NOMO-1 treated with DMSO at 0.1 percent for 48 hours (cell line): Measurements from ENCODE around the gene FAM53B.

Experiments
- DNase-seq: peaks from one replicate; lab custom pipeline; 2025; ENCODE audit not compliant: unreplicated experiment; lab: John Stamatoyannopoulos, UW

Gene FAM53B

DNA sequence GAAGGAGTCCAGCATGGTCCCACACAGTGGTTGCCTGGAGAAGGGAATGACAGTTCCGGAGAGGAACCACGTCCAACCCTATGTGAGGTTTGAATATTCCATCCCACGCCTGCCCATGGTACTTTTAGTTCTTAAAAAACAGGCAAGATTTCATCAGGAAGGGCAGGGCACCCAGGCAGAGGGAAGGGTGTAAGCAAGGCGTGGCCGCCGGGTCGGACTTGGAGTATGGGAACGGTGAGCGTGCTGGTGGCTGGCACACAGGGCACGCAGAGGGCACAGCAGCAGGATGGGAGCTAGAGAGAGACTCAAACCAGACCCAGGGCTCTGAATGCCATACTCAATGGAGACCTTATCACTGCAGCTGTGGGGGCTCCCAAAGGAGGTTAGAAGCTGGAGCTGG is 34.3 kb downstream of the FAM53B start:
- no peak for DNase-seq

DNA sequence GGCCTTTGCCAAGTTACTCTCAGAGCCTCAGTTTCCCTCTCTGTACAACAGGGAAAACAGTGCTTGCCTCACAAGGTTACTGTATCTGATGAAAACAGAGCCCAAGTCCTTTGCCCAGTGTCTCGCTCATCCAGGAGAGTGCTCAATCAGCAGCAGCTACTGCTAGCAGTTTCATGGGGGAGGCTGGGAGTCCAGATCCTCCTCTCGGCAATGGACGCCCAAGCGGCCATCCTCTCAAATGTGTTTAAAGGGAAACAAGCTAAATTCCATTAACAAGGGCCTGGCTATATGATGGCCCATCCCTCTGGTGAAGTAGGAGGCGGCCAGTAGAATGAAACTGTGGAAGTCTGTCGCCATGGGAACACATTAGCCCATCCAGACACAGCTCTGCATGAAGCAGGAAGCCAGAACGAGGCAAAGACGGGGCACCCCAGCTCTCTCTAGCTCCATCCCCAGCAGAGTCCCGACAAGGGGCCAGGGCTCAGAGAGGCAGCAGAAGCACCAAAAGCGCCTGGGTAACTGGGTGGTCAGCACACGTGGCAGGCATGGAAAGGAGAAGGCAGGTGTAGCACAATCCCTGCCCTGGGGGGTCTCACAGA is 35.2 kb downstream of the FAM53B start:
- no peak for DNase-seq

DNA sequence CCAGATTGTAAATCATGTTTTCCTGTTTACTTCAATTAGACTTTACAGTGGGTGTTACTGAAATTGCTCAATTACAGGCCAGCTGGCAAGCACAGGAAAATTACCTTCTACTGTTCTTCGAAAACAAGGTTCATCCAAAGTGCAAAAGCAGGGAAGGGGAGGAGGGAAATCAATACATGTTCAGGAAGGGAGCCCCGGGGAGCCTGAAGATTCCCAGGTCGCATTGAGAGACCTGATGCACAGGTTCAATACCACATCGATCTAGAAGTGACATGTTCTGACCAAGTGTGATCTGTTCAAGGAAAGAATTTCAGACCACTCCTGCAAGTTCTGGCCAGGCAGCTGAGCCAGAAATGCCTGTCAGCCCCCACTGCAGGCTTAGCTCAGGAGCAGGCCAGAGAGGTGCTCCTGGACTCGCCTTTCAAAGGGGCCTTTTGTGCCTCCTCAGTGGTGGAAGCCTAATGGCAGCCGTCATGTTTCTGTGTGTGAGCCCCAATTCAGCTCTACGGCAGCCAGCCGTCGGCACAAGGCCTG is 35.9 kb downstream of the FAM53B start:
- DNase-seq, result no peak

DNA sequence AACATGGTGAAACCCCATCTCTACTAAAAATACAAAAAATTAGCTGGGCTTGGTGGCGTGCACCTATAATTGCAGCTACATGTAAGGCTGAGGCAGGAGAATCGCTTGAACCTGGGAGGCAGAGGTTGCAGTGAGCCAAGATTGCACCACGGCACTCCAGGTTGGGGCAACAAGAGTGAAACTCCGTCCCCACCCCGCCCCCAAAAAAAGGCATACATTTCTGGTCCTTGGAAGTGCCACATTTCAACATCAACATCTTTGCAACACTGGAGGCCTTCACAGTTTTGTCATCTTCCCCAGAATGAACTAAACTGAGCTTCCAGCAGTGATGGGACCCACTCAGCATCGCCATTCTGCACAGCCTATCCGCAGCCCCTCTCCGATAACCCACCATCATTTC is 36.6 kb downstream of the FAM53B start:
- peak; percentile 44 for DNase-seq

DNA sequence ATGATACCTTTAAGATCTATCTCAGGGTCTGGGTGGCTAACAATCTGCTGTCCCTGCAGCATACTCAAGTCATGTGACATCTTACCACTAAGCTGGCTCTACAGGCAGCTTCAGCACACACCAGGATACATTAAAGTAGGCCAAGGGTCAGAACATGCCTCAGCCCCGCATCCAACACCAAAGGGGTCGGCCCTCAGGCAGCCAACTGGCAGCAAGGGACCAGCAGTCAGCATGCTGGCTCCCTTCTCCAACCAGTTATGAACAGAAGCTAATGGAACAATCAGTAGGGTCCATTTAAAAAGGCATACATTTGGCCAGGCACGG is 37.1 kb downstream of the FAM53B start:
- DNase-seq, result no peak

DNA sequence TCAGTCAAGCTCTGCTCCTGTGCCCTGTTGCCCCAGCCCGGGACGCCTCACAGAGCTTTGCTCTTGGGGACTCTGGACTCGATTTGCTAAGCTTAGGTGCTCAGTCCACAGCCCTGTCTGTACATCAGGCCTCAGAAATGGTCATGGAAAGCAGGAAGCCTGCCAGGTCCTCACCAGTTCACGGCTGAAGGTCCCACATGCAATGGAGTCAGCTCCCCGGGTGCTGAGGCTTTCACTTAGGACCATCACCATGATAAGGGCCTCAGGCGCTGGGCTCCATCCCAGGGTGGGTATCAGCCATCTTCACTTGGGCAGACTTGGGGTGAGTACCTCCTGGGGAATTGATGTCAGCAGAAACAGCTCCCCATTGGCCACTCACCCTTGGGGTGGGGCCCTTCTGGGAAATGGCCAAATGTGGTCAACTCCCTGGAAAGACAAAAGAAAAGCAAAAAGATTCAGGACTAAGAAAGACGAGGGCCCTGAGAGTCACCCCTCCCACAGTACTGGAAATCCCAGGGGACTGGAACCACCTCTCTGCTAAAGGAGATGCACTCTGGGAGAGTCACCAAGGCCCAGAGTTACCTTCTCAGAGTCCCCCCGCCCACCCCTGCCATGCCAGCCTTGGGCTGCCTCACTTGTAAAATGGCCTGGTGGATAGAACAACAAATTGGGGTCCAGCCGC is 37.6 kb downstream of the FAM53B start:
- DNase-seq, result no peak

DNA sequence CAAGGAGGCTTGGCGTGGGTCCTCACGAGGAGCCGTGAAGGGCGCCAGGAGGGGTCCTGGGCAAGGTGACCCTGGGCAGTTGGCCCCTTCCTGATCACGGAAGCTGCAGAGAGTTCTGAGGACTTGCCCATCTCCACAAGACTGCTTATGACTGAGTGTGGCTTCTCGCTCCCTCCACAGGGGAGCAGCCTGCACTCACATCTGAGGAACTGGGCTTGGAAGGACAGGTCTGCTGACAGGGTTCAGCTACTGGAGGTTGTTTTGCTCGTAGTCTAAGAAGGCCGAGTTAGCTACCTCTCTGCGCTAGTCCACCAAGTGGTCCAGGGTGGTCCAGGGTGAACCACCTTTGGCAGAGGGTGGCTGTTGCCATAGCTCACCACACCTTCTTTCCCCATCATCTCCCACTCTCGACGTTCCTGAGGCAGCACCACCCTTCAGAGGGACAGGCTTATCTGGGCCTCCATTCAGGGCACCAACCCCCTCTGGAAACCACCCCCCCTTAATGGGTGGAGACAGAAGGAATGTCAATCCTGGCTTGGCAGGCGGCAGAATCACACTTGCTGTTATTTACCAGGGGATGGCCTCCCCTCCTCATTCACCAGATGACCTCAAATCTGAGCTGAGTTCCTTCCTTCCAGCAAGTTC is 38.2 kb downstream of the FAM53B start:
- no peak for DNase-seq

DNA sequence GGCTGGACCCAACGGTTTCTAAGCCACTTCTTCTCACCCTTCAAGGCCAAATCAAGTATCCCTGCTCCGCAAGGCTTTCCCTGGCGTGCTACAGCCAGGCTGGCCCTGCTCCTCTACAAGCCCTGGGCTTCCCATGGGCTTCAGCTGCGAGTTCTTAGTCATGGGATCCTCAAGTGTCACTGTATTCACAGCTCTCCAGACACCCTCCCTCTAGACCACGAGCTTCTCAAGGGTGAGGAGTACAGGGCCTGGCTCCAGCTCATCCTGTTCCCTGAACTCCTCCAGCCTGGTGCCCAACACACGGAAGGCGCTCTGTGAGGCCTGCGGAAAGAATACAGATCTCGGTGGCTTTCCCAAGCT is 38.8 kb downstream of the FAM53B start:
- DNase-seq, result no peak

DNA sequence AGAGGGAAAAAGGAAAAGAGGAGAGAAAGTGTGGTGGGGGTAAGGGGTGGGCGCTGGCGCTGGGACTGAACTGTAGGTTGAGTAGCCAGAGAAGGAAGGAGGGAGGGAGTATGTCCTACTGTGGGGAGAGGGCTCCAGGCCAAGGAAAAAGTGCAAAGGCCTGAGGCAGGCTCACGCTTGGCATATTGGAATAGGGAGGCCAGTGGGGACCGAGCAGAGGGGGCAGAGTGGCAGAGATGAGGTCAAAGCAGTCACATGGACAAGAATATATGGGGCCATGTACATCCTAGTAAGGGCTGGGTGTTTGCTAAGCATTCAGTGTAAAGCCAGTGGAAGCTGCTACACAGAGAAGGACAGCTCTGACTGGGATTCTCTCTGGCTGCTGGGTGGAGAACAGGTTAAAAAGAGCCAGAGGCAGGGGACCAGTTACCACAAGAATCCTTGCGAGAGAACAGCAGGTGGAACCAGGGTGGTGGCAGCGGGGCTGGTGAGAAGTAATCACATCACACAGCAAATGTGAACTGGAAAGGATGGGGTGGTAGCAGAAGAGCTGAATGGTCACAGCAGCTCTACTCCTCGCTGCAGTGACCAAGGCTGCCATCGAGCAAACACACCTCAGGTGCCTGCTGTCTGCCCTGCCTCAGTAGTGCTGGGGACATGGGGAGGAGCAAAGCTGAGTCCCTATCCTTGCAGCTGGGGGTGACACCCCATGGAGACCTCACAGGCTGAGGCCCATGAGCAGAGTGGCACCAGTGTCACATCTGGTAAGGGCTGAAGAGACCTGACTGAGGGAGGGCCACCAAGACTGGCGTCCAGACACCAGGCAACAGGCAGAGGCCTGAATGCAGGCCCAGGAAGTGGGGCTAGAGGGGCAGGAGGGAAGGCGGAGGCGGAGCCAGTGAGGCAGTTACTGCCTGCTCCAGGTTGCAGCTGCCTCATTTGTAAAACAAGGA is 39.5 kb downstream of the FAM53B start:
- no peak for DNase-seq

DNA sequence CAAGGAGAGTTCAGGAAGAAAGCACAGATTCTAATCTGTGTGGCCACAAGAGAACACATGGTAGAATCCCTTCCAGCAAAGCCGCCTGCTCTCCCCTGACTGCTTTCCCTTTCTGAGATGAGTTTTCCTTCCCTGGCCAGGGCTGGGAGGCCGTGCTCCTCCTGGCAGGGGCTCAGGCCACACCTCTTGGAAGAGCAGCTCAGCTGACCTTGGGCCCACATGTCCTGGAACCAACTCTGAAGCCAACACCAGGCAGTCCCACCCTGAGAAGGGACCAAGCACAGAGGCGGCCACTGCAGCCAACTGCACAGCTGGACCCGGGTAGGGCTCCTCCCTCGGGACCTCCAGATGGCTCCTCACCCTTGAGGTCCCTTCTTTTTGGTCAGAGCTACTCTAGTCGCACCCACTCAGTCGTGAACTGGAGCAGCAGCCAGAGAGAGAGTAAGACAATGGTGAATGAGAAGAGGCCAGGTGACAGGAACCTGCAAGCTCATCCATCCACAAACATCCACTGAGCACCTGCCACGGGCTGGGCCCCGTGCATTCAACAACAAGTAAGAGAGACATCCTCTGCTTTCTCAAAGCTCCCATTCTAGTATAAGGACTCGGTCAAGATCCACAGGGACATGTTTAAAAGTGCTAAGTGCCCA is 40.3 kb downstream of the FAM53B start:
- no peak for DNase-seq

DNA sequence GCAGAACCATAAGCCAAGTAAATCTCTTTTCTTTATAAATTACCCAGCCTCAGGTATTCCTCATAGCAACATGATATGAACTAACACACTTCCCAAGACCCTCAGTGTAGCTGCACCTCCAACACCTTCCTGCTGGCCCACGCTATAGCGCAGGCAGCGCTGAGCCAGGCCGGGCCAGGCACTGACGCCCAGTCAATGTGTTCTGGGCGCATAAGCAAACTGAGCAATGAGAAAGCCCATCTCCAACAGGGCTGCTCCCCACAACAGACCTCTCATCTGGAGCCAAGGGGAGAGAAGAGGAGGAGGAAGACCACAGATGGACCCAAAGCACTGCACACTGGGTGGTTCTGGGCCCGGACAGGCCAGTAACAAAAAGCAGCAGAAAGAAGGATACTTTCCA is 40.8 kb downstream of the FAM53B start:
- no peak for DNase-seq

DNA sequence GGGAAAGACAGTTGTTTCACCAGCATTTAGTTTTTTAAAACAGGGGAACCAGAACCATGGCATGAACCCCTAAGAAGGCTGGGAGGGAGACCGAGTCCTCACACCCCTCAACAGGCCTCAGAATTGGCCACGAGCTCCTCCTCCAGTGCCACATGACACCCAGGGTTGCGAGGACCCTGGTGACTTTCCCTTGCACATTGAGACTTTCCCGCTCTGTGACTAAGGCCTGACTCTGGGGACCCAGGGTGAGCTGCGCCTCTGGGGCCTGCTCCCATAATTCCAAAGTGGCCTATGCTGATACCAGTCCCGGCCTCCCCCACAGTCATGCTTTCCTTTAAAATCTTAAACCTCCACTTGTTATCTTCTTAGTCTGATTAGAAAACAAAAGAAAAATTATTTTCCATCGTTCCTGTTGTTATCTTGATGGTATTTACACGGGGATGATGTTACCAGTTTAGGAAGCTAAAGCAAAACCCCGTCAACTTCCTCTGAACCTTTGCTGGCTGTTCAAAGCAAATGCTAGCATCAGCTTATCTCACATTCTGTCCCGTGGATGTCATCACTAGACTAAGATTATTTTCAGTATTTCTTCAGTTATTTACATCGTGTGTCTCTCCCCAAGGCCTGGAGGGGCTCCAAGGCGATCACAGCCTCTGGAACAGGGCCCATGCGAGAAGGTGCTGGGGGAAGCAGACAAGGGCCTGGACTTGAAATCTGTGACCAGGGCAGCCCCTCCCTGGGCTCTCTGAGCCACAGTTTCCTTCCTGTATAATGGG is 42.1 kb downstream of the FAM53B start:
- DNase-seq, result no peak

DNA sequence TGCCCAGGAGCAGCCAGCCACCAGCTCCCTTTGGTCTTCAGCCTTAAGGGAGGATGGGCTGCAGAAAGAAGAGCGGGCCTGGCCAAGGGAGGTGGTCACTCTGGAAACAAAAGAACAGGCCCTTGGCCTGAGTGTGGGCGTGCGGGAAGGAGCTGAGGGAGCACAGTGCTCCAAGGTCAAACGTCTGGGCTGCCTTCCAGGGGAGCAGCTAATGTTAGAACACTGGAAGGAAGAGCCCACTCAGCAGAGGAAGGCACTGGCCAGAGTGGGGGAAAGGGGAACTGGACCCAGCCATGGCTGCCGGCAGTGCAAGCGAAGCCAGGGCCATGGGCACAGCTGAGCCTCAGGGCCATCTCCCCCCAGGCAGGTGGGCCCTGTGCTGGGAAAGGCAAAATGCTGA is 42.7 kb downstream of the FAM53B start:
- no peak for DNase-seq

DNA sequence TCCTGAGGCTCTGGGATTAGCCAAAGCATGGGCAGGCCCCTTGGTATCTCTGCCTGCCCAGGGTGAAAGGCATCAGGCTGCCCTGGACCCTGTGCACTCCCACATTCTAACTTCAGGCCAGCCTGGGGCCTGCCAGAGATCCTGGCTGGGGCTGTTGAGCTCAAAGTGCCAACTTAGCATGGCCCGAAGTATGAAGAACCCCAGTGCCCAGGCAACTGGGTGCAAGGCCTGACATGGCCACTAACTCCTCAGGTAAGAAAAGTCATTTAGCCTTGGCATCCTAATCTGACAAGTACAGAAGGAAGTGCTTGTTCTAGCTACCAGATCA is 43.2 kb downstream of the FAM53B start:
- DNase-seq, result no peak

DNA sequence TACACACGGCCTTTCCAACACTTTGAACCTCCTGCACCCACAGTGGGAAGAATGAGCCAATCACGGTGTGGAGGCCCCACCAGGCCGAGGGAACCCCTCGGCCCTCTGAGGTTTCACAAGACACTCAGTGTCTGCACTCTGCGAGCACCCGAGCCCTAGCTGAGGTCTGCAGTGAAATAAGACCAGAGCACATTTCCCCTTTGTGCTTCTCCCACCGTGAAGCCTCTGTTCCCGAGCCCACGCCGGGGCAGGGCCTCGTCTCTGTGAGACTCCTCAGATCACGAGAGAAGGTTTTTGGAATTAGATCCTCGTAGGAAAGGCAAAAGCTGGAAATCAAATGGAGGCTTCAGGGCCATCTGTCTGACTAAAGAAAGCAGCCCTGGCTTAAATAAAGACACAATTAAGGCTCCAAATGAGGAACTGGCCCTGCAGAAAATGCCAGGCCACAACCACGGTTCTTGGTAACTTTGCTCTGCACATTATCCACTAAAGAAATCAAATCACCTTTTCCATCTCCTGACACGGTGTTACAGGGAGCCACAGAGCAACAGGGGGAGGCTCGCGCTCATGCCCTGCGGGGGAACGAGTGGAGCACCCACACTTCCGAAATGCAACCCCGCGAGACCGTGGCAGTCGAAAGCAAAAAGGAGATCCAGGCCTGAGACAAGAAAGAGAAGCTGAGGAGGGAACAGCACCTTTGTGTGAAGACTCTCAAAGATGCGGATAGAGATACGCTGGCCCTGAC is 43.7 kb downstream of the FAM53B start:
- DNase-seq, result peak; percentile 60

DNA sequence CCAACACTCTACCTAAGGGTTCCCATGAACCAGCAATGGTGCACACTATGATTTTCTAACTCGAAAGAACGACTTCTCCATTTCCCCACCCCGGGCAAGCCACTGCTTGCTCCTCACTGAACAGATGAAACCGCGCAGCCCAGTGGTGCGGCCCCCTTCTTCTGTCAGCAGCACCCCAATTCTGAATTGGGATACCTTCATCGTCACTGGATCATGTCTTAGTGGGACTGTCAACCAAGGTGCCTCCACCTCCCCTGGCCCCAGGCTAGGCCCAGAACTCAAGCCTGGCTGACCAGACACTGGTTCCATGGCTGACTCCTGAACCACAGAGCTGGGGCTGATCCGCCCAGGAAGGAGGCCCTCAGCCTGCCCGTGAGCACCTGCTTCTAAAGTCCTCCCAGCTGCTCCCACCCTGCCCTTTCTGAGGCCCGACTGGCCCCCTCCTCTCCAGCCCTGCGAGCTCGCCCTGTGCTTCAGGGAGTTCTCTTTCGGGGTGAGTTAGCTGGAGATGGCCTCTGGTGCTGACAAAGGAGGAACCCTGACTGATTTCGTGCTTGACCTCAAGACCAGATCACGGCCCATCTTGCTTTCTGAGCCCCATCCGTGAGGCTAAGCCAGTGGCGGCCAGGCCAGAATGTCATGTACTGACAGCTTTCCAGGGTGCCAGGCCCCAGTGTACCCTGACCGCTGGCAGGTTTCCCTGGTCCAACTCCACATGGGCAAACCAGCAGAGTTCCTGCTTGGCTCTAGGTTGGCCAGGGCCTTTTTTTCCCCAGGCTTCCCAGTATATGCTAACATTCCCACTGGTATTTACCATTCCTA is 44.5 kb downstream of the FAM53B start:
- DNase-seq, result peak; percentile 11

DNA sequence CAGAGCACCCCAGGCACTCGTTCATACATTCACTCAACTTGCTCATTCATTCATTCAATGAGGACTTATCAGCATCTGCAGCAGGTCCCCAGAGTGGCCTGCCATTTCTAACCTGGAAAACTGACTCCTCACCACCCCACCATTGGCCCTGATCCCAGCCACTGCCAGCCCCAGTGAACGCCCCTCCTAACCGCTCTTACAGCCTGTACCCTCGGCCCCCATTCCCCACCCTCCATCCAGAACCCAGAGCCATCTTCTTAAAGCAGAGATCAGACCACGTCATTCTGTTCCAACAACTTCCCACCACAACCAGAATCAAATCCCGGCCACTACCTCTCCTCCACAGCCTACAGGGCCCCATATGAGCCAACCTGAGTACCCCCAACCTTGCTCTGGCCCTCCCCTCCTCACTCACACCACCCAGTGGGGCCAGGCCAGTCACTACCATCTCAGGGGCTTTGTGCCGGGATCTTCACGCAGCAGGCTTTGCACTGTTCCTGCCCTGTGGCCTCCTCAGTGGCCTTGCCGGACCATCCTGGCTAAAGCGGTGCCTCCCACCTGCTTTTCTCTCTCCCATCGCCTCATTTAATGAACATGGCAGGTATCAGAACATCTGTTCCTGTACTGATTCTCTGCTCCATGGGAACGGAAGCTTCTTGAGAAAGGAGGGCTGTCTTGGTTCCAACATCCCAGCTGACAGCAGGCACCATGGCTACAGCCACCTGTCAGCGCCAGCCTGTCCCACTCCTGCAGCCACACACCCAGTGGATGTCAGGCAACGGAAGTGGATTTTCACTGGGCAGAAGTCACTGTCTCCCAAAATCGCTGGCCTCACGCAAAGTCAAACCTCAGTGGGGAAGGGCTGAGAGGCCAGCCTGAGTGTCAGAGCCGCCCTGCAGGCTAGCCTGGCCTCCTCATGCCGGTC is 45.4 kb downstream of the FAM53B start:
- DNase-seq, result no peak
